PFSK-1 (cell line): ENCODE measurements around the gene INSR.

Source experiments
- FOXP2 ChIP-seq: optimal IDR thresholded peaks from 2 replicates; pipeline ENCODE3; 2011; ENCODE audit warnings: borderline replicate concordance, control low read depth, inconsistent platforms; ENCODE audit not compliant: insufficient read depth; ENCODE audit errors: extremely low read length, extremely low read depth
- POLR2AphosphoS5 ChIP-seq: IDR thresholded peaks from 2 replicates; pipeline ENCODE4 v1.6.1; 2012; ENCODE audit warnings: low read depth, mild to moderate bottlenecking, control low read depth, low read length, moderate library complexity
- SIN3A ChIP-seq: IDR thresholded peaks from 2 replicates; pipeline ENCODE4 v1.6.1; 2012; ENCODE audit warnings: mild to moderate bottlenecking, low read length, moderate library complexity, borderline replicate concordance; ENCODE audit not compliant: insufficient read depth
- TAF1 ChIP-seq: IDR thresholded peaks from 2 replicates; pipeline ENCODE4 v1.6.1; 2012; ENCODE audit warnings: low read length, control low read depth, borderline replicate concordance; ENCODE audit not compliant: insufficient read depth
- TF ChIP-seq, protein P1 (sequence below), 2 experiments: IDR thresholded peaks; 2 replicates each; pipeline versions ENCODE4 v1.6.1 to v1.8.0; 2011 to 2012; ENCODE audit warnings: low read depth in 2 of 2, low read length in 2 of 2, control low read depth in 1 of 2, inconsistent platforms in 1 of 2, mild to moderate bottlenecking in 1 of 2, moderate library complexity in 1 of 2; ENCODE audit not compliant: insufficient read depth in 1 of 2

Gene INSR

DNA sequence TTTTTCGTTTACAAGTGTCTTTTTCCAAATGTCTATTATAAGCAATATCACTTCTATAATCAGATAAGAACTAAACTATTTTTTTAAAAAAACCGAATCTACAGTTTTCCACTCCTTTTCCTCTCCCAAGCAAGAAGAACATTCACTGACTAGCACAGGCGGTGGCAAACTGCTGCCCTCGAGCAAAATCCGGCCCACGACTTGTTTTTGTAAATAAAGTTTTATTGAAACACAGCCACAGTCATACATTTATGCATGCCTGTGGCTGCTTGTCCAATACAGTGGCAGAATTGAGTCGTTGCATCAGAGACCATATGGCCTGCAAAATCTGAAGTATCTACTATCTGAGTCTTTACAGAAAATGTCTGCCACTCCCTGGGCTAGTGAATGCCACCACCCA is 27.4 kb downstream of the INSR start:
- TF ChIP-seq TAF1 (no peak), SIN3A (no peak)
- TF ChIP-seq, protein P1, sequence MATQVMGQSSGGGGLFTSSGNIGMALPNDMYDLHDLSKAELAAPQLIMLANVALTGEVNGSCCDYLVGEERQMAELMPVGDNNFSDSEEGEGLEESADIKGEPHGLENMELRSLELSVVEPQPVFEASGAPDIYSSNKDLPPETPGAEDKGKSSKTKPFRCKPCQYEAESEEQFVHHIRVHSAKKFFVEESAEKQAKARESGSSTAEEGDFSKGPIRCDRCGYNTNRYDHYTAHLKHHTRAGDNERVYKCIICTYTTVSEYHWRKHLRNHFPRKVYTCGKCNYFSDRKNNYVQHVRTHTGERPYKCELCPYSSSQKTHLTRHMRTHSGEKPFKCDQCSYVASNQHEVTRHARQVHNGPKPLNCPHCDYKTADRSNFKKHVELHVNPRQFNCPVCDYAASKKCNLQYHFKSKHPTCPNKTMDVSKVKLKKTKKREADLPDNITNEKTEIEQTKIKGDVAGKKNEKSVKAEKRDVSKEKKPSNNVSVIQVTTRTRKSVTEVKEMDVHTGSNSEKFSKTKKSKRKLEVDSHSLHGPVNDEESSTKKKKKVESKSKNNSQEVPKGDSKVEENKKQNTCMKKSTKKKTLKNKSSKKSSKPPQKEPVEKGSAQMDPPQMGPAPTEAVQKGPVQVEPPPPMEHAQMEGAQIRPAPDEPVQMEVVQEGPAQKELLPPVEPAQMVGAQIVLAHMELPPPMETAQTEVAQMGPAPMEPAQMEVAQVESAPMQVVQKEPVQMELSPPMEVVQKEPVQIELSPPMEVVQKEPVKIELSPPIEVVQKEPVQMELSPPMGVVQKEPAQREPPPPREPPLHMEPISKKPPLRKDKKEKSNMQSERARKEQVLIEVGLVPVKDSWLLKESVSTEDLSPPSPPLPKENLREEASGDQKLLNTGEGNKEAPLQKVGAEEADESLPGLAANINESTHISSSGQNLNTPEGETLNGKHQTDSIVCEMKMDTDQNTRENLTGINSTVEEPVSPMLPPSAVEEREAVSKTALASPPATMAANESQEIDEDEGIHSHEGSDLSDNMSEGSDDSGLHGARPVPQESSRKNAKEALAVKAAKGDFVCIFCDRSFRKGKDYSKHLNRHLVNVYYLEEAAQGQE (IDR thresholded peaks at IDR 0.05; ENCODE audit: insufficient read depth in 1 of 2, low read depth in 2 of 2, low read length in 2 of 2) = no peak

DNA sequence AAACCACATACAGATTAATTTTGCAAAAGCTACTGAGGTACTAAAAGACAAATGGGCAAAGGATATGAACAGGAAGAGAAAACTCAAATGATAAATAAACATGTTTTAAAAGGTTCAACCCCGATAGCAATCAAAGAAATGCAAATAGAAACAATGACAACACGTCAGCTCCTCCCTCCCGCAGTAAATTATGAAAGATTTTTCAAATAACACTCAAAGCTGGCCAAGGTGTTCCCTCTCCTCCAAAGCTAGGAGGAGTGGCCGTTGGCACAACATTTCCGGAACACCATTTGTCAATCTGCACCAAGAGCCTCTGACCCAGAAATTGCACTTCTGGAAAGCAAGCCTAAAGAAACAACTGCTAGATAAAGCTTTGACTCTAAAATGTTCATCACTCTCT is 28.3 kb downstream of the INSR start:
- no peak for TF ChIP-seq SIN3A
- no peak for TF ChIP-seq TAF1

DNA sequence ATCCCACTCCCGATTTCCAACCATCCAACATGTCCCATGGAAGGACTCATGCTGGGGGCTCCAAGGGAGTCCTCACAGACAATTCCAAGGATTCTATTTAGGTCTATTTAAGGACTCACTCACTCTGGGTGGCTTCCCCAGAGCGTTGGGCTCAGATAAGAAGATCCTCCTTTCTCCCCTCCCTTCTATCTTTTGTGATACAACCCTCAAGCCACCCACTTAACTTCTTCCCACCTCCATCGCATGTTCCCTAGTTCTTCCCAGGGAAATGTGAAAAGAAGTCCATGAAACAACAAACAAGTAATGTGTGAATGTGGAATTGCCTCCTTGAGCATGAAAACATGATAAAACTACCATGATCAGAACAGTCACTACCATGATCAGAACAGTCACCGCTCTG is 29.4 kb downstream of the INSR start:
- TF ChIP-seq FOXP2 (no peak), POLR2AphosphoS5 (no peak), TAF1 (no peak), SIN3A (no peak)
- TF ChIP-seq, protein P1 (IDR thresholded peaks at IDR 0.05; ENCODE audit: insufficient read depth in 1 of 2, low read depth in 2 of 2, low read length in 2 of 2) = no peak

DNA sequence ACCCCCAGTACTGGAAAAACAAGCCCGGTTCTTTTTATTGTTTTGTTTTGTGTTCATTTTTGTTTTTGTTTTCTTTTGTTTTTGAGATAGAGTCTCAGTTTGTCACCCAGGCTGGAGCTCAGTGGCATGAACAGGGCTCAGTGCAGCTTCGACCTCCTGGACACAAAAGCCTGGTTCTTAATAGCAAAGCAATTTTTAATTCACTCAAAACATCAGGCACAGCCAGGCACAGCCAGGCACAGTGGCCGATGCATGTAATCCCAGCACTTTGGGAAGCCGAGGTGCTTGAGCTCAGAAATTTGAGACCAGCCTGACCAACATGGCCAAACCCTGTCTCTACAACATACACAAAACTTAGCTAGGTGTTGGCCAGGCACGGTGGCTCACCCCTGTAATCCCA is 30.7 kb downstream of the INSR start:
- TF ChIP-seq POLR2AphosphoS5 (no peak), TAF1 (no peak), FOXP2 (no peak), SIN3A (no peak)
- TF ChIP-seq, protein P1 (IDR thresholded peaks at IDR 0.05; ENCODE audit: insufficient read depth in 1 of 2, low read depth in 2 of 2, low read length in 2 of 2) = no peak

DNA sequence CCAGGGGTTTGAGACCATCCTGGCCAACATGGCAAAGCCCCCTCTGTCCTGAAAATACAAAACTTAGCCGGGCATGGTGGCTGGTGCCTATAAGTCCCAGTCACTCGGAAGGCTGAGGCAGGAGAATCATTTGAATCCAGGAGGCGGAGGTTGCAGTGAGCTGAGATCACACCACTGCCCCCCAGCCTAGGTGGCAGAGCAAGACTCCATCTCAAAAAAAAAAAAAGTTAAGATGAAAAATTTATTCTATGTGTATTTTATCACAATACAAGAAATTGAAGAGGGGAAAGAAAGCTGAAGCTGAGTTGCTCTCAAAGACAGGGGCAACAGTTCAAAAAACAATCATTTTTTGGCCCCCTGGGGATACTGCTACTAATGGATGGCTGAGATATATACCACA is 31.1 kb downstream of the INSR start:
- TF ChIP-seq POLR2AphosphoS5 (no peak), FOXP2 (no peak), SIN3A (no peak), TAF1 (no peak)
- TF ChIP-seq, protein P1 (IDR thresholded peaks at IDR 0.05; ENCODE audit: insufficient read depth in 1 of 2, low read depth in 2 of 2, low read length in 2 of 2) = no peak
